Neural cell (in vitro differentiated cells): ENCODE measurements around the gene SLC23A1.

Experiments used
- EZH2 ChIP-seq: fragments of 200-600, 300-800 bp; shearing (Covaris generic), sonication (generic); IDR thresholded peaks from 2 replicates; pipeline ENCODE4 v1.6.1; 2014; ENCODE audit warnings: antibody characterized with exemption, low read length, borderline replicate concordance, mild to moderate bottlenecking; ENCODE audit not compliant: insufficient read depth, poor library complexity, severe bottlenecking
- POLR2AphosphoS5 ChIP-seq: IDR thresholded peaks from 2 replicates; pipeline ENCODE4 v1.6.1; 2012
- SMC3 ChIP-seq: fragments of 450-650 bp; conservative IDR thresholded peaks from 2 replicates; pipeline ENCODE4 v1.6.1; 2014; ENCODE audit warnings: antibody characterized with exemption, mild to moderate bottlenecking, moderate library complexity; ENCODE audit not compliant: poor library complexity
- TAF1 ChIP-seq: IDR thresholded peaks from 2 replicates; pipeline ENCODE4 v1.6.1; 2012; ENCODE audit warnings: low read depth
- TF ChIP-seq, protein P1 (sequence below): fragments of 450-650 bp; IDR thresholded peaks from 2 replicates; pipeline ENCODE4 v1.5.1; 2014; ENCODE audit warnings: antibody characterized with exemption, mild to moderate bottlenecking, moderate library complexity; ENCODE audit not compliant: poor library complexity, severe bottlenecking
- TF ChIP-seq, protein P2 (sequence below): IDR thresholded peaks from 2 replicates; pipeline ENCODE4 v1.6.1; 2012; ENCODE audit warnings: borderline replicate concordance

DNA sequence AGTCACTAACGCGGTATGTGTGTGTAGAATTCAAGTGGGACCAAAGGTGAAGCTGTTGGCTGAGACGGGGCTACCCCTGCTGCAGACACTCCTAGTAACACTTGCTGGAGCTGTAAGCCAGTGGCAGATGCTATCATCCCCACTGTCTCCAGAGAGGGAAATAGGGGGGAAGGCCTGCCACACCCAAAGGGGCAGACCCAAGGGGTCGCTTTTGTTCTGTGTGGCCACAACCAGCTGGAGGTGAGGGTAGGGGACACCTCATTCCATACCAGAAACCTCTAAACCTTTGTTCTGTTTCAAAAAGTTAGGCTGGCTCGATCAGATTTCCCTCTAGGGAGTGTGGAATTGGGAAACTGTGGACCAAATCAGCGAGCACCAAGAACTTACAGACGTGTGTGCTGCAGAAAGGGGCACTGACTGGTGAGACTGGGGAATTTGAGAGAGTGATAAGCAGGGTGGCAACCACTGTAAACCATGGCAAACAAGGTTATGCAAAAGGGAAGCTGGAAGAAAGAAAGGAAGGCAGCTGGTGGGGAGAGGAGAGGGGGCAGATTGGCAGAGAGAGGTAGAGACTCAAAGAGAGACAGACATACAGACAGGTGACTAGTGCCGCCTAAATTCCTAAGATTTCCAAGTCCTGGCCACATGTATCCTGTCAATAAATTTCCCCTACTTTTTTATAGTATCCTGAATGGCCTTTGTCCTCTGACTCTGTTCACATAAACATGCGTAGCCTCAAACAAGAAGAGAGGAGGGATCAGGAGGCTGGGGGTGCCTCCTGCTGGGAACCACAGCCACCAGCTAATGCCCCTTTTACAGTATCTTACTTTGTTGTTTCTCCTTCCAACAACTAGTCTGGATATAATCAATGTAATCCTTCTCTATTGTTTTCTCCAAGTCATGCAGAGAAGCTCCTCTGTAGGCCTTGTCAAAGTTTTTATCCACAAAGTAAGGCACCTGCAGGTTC lies 36.4 kb upstream of the SLC23A1 start:
- TF ChIP-seq EZH2 (no peak), POLR2AphosphoS5 (no peak), SMC3 (no peak), TAF1 (no peak)
- TF ChIP-seq, protein P1, sequence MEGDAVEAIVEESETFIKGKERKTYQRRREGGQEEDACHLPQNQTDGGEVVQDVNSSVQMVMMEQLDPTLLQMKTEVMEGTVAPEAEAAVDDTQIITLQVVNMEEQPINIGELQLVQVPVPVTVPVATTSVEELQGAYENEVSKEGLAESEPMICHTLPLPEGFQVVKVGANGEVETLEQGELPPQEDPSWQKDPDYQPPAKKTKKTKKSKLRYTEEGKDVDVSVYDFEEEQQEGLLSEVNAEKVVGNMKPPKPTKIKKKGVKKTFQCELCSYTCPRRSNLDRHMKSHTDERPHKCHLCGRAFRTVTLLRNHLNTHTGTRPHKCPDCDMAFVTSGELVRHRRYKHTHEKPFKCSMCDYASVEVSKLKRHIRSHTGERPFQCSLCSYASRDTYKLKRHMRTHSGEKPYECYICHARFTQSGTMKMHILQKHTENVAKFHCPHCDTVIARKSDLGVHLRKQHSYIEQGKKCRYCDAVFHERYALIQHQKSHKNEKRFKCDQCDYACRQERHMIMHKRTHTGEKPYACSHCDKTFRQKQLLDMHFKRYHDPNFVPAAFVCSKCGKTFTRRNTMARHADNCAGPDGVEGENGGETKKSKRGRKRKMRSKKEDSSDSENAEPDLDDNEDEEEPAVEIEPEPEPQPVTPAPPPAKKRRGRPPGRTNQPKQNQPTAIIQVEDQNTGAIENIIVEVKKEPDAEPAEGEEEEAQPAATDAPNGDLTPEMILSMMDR, result no peak
- TF ChIP-seq, protein P2, sequence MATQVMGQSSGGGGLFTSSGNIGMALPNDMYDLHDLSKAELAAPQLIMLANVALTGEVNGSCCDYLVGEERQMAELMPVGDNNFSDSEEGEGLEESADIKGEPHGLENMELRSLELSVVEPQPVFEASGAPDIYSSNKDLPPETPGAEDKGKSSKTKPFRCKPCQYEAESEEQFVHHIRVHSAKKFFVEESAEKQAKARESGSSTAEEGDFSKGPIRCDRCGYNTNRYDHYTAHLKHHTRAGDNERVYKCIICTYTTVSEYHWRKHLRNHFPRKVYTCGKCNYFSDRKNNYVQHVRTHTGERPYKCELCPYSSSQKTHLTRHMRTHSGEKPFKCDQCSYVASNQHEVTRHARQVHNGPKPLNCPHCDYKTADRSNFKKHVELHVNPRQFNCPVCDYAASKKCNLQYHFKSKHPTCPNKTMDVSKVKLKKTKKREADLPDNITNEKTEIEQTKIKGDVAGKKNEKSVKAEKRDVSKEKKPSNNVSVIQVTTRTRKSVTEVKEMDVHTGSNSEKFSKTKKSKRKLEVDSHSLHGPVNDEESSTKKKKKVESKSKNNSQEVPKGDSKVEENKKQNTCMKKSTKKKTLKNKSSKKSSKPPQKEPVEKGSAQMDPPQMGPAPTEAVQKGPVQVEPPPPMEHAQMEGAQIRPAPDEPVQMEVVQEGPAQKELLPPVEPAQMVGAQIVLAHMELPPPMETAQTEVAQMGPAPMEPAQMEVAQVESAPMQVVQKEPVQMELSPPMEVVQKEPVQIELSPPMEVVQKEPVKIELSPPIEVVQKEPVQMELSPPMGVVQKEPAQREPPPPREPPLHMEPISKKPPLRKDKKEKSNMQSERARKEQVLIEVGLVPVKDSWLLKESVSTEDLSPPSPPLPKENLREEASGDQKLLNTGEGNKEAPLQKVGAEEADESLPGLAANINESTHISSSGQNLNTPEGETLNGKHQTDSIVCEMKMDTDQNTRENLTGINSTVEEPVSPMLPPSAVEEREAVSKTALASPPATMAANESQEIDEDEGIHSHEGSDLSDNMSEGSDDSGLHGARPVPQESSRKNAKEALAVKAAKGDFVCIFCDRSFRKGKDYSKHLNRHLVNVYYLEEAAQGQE, result no peak
